ENCODE measurements around the gene AQP7. TPM values are rescaled to one million over a fixed set of nuclear protein-coding genes. Genes with fewer than 3 reads are reported as not detected.
"Not testable (repeated sequence)": the region's sequence is repeated elsewhere in the genome, so short reads cannot be mapped to it uniquely, and the experiment has no call there.

AQP7 gene
- total RNA-seq, 1 experiment from 2014 or later = 0.32 TPM

DNA sequence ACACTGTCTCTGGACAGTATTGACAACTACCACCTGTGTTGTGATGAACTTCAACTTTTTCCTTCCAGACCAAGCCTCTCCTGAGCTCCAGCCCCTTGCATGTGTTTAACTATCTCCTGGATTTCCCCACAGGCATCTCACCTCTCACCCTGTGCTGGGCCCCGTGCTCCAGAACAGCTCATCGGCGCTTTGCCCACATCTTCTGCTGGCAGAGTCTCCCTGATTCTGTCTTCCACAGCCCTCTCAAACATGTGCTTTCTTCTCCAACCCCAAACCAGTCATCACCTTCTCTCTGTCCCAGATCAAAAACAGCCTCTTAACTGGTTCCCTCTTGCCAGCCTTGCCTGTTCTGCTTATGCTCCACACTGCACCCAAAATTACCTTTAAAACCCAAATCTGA, 8.4 kb downstream of the AQP7 start:
- DNase-seq = not testable (repeated sequence)

DNA sequence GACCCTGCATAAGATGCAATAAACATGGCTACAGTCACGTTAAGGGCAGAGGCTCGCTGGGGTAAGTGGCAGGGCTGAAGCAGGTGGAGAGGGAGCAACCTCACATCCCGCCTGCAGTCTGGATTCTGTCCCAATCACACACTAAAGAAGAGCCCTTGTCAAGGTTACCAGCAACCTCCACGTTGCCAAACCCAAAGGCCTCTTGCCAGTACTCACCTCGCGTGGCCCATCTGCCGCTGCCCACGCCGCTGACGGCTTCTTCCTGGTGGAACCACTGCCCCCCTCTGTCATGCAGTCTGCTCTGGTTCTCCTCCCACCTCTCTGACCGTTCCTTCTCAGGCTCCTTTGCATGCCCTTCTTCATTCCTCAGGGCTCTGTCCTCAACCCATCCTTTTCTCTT, 8.8 kb downstream of the AQP7 start:
- Histone ChIP-seq H3K27me3 (no peaks in the 10 kb centered on the region), H3K4me1 (no peaks in the 10 kb centered on the region), H3K9me3 (replicated peaks) (no peaks in the 10 kb centered on the region), H3K36me3 (no peaks in the 10 kb centered on the region), H3K27ac (no peak overlapping the region), H3K4me3 (no peak overlapping the region)
- DNase-seq = no peak

More for the DNA sequence above, 8.4 kb downstream of the AQP7 start:
- not testable (repeated sequence) for H3K4me3 ChIP-seq; H3K4me1 ChIP-seq; H3K27ac ChIP-seq; H3K36me3 ChIP-seq; H3K27me3 ChIP-seq; H3K9me3 ChIP-seq (replicated peaks)

DNA sequence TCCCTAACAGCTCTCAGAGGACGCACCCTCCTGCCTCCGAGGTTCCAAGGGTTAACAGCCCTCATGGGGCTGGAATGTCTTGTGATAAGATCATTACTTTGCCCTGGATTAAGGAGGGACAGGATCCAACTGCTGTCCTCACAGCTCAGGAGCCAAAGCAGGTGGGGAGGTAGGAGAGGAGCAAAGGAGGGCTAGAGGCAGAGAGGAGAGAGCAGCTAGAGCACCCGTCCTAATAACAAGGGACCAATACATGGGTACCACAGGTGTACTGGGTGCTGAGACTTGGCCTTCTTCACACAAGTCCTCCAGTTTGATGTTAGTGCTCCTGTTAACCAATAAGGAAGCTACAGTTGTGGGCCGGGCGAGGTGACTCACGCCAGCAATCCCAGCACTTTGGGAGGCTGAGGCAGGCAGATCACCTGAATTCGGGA, 9.8 kb downstream of the AQP7 start:
- not testable (repeated sequence) for H3K36me3 ChIP-seq; H3K4me3 ChIP-seq; H3K4me1 ChIP-seq; H3K27me3 ChIP-seq; H3K9me3 ChIP-seq (replicated peaks); DNase-seq; H3K27ac ChIP-seq

DNA sequence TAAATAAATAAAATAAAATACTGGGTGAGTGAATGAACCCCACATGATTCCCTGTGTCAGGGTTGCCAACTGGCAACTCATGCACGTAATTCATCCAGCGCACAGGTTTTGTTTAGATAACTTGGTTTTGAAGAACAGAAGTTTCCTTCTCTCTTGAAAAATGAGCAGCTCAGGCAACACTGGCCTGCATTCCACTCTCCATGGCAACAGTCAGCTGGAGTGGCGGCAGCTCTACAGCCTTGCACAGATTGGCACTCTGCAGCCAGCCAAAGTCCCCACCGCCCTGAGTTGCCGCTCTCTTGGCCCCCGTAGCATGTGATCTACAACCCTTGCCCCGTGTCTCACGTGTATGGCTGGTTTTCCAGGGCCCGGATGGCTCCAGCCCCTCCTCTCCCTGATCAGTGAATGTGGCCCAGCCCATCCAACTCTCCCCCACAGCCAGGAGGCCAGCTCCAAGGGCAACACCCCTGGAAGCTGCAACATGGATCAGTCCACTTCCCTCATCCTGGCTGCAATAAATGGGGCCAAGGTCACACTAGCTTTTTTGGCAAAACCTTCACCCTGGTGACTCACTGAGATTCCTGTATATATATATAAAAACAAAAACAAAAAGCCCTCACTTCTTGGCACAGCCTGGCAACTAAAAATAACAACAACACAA, 11.1 kb downstream of the AQP7 start:
- not testable (repeated sequence) for H3K27me3 ChIP-seq; H3K4me1 ChIP-seq; H3K27ac ChIP-seq; H3K9me3 ChIP-seq (replicated peaks); H3K36me3 ChIP-seq
- DNase-seq = peak; percentile 73 to 74
- peak overlapping the region; percentile 39 for H3K4me3 ChIP-seq

DNA sequence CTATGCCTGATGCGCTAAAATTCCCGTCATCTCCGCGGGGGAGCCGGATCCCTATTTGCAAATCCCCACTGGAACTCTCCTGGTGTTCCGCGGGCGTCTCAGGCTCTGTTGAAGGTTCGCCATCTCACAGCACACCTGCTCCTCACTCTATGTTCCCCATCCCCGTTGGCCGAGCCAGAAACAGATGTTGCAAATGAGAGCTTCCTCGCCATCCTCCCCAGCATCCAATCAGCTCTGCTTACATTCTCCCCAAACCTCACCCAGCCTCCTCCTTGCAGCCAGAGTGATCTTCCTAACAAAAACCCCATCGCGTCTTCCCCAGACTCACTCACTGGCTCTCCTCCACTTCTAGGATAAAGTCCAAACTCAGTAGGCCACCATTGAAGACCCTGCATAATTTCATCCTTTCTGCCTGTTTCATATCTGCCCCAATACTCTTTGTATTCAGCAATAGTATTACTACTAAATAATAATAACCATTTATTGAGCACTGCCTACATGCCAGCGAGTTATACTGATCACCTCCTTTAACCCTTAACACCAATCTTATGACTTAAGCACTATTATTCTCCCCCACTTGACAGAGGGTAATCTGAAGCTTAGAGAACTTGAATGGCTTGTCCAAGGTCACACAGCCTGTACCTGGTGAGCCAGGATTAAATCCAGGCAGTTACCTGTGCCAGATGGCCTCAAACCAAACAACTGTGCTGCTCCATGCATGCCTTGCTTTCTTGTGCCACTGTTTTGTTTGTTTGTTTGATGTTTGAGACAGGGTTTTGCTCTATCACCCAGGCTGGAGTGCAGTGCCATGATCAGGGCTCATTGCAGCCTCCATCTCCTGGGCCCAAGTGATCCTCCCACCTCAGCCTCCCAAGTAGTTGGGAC, 14.0 kb downstream of the AQP7 start:
- no peaks in the 10 kb centered on the region for H3K4me1 ChIP-seq
- H3K27ac ChIP-seq = no peak overlapping the region
- DNase-seq = no peak
- H3K27me3 ChIP-seq = no peaks in the 10 kb centered on the region
- H3K9me3 ChIP-seq (replicated peaks) = no peaks in the 10 kb centered on the region
- no peaks in the 10 kb centered on the region for H3K36me3 ChIP-seq
- no peak overlapping the region for H3K4me3 ChIP-seq

DNA sequence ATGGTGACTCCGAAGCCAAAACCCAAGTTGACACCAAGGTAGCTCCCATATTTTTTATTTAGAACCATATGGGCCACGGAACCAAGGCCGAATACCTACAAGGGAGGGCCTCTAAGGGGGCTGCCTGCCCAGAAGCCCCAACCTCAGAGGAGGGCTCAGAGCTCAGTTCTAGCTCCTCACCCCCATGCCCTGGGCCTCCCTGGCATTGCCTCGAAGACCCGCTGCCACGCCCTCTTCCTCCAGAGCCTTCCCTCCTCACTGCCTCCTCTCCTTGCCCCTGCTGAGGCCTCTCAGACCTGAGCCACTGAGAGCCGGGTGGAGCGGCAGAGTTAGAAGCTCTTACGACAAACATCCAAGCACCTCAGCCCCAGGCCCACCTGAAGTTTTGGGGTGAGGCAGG, 15.4 kb downstream of the AQP7 start:
- not testable (repeated sequence) for H3K9me3 ChIP-seq (replicated peaks); H3K4me3 ChIP-seq; H3K36me3 ChIP-seq; H3K27ac ChIP-seq; H3K27me3 ChIP-seq; H3K4me1 ChIP-seq; DNase-seq

DNA sequence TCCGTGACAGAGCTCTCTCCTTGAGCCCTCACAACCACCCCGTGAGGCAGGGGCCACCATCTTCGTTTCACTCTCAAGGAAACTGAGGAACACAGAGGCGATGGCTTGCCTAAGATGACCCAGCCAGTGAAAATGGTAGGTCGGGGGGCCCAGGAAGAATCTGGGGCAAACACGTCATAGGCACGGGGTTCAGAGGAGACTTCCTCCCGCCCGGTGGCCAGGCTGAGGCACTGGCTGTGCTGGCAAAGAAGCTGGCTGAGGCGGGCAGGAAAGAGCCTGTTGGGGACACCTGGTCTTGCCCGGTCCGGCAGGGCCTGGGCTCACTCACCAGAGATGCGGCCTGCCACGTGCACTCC, 15.7 kb downstream of the AQP7 start:
- H3K27ac ChIP-seq; H3K36me3 ChIP-seq; H3K9me3 ChIP-seq (replicated peaks); H3K27me3 ChIP-seq; H3K4me3 ChIP-seq; H3K4me1 ChIP-seq; DNase-seq: not testable (repeated sequence)

DNA sequence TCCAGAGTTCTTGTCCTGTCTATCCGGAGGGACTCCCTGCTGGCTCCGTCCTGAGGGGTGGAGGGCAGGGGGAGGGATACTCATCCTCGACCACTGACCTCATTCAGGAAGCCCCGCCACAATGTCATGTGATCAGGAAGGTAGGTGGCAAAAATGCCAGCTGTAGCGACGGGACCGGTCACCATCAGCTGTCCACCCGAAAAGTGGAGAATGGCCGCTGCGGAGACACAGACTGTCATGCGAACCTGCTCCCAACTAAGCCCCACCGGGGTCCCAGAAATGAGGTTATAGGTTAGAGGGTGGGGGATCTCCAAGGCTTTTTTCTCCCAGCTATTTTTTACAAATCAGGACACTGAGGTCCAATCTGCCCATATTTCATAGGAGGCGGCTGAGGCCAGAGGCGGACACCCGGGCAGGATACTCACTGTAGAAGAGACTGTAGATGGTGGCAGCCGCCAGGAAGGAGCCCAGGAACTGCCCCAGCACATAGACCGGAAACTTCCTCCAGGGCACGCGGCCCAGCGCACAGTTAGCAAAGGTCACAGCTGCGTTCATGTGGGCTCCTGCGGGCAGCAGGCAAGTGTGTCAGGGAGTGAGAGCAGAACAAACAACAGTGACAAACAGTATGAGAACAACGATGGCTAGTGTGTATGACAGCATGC, 16.3 kb downstream of the AQP7 start:
- not testable (repeated sequence) for H3K4me3 ChIP-seq; H3K27ac ChIP-seq; H3K27me3 ChIP-seq; H3K4me1 ChIP-seq; H3K9me3 ChIP-seq (replicated peaks); H3K36me3 ChIP-seq; DNase-seq

DNA sequence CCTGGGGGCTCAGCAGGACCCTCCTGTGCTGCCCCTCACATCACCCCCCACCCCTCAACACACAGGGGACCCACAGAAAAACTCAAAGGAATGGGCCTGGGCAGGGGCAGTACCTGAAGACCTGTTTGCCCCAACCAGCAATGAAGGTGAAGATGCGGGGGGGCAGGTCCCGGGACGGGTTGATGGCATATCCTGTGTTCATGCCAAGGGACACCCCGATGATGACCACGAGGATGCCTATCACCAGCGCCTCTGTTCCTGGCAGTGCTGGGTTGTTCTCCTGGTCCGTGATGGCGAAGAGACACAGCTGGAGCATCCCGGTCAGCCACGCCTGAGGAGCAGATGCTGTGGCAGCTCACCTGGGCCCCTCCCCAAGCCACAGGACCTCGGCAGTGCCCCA, 16.8 kb downstream of the AQP7 start:
- not testable (repeated sequence) for H3K27me3 ChIP-seq; H3K4me1 ChIP-seq; H3K9me3 ChIP-seq (replicated peaks); H3K36me3 ChIP-seq; DNase-seq; H3K4me3 ChIP-seq; H3K27ac ChIP-seq

DNA sequence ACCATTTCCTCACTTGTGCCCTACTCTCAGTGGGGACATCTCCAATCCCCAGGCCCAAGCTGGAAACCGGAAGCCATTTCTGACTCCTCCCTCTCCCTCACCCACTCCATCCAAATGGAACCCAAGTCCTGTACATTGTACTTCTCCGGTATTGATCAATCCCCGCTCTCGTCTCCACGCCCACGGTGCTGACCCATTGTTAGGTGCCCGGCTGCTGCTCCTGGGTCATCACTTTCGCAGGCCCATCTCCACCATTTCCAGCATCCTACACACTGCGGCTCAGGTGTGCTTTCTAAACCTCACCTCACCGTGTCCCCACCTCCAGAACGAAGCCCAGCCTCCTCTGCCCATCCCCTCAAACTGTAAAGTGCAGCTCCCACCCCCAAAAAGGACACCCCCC, 19.0 kb downstream of the AQP7 start:
- not testable (repeated sequence) for H3K4me3 ChIP-seq; H3K9me3 ChIP-seq (replicated peaks); H3K27ac ChIP-seq; H3K27me3 ChIP-seq; H3K36me3 ChIP-seq; H3K4me1 ChIP-seq; DNase-seq

DNA sequence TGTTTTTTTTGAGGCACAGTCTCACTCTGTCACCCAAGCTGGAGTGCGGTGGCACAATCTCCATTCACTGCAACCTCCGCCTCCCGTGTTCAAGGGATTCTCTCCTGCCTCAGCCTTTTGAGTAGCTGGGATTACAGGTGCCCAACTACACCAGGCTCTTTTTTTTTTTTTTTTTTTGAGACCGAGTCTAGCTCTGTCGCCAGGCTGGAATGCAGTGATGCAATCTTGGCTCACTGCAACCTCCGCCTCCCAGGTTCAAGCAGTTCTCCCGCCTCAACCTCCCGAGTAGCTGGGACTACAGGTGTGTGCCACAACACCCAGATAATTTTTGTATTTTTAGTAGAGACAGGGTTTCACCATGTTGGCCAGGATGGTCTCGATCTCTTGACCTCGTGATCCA, 20.0 kb downstream of the AQP7 start:
- H3K4me1 ChIP-seq; H3K9me3 ChIP-seq (replicated peaks); H3K27ac ChIP-seq; H3K4me3 ChIP-seq; H3K27me3 ChIP-seq; H3K36me3 ChIP-seq; DNase-seq: not testable (repeated sequence)

DNA sequence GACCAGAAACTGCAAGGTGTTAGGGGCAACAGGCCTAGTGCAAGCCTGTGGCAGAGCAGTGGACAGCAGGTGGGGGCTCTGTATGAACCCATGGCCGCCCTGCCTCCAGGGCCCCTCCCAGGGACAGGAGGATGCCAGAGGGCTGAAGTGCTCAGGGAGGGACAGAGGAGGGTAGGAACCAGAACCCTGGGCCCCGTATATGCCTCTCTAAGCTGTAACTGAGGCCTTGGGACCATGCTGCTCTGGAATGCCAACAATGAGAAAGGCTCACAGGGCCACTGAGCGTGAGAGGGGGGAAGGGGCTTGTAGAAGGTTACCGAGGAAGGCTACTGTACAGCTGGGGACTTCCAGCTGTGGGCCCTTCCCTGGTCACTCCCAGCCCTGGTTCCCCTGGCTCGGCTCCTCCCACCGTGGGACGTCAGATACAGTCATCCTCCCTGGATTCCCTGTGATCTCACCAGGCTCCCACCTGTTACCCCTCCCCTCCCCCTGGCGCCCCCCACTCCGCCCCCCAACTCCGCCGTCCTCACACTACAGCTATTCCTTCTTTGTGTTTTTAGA, 21.1 kb downstream of the AQP7 start:
- no peaks in the 10 kb centered on the region for H3K9me3 ChIP-seq (replicated peaks)
- H3K4me3 ChIP-seq = no peak overlapping the region
- no peaks in the 10 kb centered on the region for H3K36me3 ChIP-seq
- H3K4me1 ChIP-seq = peaks cover 4% of the 10 kb centered on the region; the same call in 1 of the 2 replicates
- no peaks in the 10 kb centered on the region for H3K27me3 ChIP-seq
- DNase-seq = peak; percentile 52 to 54
- no peak overlapping the region for H3K27ac ChIP-seq

DNA sequence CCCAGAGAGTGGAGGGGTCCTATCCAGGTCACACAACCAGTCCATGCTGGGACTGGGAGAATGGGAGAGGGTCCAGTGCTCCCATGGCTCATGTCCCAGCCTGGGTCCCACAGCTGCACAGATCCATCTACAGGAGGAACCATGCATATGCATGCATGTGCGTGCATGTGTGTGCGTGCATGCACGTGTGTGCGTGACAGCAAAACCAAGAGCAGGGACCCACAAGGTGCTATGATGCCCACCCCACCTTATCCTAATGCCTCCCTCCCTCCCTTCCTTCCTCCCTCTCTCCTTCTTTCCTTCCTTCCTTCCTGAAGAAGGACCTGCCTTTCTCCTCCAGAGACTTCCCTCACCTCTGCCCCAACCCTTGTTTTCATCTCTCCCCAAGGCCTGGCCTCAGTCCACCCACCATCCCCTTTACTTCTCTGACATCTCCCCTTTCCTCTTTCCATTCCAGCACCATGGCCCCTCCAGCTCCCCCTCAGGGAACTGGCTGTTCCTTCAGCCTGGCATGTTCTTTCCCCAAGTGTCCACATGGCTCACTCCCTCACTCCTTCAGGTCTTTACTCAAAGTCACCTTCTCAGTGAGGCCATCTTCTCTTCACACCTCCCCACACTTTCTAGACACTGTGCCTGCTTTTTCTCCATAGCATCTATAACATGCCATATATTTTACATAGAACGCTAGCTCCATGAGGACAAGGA, 21.8 kb downstream of the AQP7 start:
- Histone ChIP-seq H3K27ac (no peak overlapping the region), H3K9me3 (replicated peaks) (no peaks in the 10 kb centered on the region), H3K4me3 (no peak overlapping the region), H3K36me3 (no peaks in the 10 kb centered on the region), H3K27me3 (no peaks in the 10 kb centered on the region), H3K4me1 (peaks cover 4% of the 10 kb centered on the region; the same call in 1 of the 2 replicates)
- DNase-seq = no peak

DNA sequence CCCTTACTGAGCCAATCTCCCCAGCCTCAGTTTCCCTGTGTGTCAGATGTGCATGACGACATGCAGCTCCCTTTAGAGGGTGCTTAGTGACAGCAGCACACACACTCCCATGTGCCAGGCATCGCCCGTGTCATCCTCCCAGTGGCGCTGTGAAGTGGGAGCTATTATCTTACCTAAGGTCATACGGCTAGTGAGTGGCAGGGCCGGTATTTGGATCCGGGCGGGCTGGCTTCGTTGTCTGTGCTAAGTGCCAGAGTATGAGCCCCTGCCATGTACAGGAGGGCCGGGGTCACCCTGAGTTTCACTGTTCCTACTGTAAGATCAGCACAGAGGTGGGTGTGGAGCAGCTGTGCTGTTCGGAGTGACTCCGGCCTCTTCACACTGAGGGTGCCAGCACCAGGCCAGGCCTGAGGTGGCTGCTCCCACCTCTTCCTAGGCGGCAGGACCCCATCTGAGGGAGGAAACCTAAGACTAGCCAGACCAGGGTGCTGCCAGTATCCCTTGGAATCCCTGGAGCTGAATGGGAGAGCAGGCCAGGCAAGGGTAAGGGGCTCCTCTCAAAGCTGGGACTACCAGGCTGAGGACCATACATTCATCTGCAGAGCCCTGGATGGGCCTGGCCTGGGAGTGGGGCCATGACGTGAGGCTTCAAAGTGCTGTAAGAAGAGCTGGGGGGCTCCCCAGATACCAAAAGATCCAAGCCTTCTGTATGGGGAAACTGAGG, 22.5 kb downstream of the AQP7 start:
- Histone ChIP-seq H3K9me3 (replicated peaks) (no peaks in the 10 kb centered on the region), H3K36me3 (no peaks in the 10 kb centered on the region), H3K4me3 (no peak overlapping the region), H3K4me1 (peaks cover 4% of the 10 kb centered on the region; the same call in 1 of the 2 replicates), H3K27me3 (no peaks in the 10 kb centered on the region), H3K27ac (no peak overlapping the region)
- no peak for DNase-seq

Data from SJCRH30 (cell line).